HG02763 (cell line): ENCODE measurements around the gene SORCS2.

Experiments used
- ATAC-seq: cut with Tn5 transposase; IDR thresholded peaks from one replicate; pipeline ENCODE4 v1.9.1; 2021; ENCODE audit warnings: mild to moderate bottlenecking, moderate library complexity; ENCODE audit not compliant: unreplicated experiment

The SORCS2 gene

DNA sequence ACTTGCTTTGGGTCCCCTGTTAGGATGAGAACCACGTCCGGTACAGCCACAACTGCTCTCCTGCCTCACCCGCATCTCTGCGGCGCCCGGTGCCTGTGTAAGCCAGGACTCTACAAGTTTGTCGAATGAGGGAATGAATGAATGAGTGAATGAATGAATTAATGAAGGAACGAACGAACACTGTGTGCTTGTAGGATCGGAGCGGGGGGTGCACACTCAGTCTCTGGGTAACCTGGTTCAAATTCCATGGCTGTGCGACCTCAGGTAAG is 443.8 kb downstream of the SORCS2 start:
- no peak for ATAC-seq

DNA sequence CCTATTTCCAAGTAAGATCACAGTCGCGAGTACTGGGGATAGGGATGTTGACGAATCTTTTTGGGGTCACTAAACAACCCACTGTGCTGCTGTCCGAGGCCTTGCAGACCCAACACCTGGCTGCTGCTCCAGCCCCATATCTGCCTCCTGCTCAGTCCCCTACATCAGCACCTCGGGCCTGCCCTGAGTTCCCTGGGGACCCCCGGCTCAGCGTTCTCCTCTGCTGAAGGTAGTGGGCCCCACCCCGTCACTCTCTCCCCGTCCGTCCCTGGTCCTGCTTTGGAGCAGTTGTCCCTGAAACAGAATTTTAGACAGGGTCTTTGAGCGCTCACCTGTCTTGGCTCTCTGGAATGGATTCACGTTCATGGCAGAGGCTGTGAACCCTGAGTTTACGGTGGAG is 444.8 kb downstream of the SORCS2 start:
- no peak for ATAC-seq

GRCh38 chr4:7637971-7638370 is 445.6 kb downstream of the SORCS2 start:
- ATAC-seq: no peak

DNA sequence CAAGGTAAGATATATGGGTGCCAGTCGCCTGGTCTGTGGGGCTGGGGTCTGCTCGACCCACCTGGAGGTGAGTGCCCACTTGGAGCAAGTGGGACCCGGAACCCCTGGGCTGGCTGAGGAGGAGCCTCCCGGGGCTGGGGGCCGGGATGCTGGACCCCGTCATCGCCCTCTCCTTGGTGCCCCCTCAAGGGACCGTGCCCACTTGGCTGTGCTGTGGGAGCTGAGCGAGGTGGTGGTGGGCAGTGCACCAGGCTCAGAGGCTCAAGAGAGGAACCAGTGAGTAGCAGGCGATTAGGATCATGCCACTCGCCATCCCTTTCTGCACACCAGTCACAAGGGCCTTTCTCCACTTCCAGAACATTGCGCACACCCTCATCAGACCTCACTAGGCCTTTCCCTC is 446.2 kb downstream of the SORCS2 start:
- no peak for ATAC-seq

GRCh38 chr4:7638984-7639789 is 446.8 kb downstream of the SORCS2 start:
- ATAC-seq: no peak

DNA sequence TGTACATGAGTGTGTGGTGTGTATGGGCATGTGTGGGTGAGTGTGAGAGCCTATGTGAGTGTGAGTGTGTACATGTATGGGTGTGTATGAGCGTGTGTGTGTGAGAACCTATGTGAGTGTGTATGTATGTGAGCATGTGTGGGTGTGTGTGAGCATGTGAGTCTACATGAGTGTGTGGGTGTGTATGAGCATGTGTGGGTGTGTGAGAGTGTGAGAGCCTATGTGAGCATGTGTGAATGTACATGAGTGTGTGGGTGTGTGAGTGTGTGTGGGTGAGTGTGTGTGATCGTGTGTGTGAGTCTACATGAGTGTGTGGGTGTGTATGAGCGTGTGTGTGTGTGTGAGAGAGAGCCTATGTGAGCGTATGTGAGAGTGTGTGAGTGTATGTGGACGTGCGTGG is 447.8 kb downstream of the SORCS2 start:
- no peak for ATAC-seq

GRCh38 chr4:7641712-7642111 is 449.4 kb downstream of the SORCS2 start:
- no peak for ATAC-seq

DNA sequence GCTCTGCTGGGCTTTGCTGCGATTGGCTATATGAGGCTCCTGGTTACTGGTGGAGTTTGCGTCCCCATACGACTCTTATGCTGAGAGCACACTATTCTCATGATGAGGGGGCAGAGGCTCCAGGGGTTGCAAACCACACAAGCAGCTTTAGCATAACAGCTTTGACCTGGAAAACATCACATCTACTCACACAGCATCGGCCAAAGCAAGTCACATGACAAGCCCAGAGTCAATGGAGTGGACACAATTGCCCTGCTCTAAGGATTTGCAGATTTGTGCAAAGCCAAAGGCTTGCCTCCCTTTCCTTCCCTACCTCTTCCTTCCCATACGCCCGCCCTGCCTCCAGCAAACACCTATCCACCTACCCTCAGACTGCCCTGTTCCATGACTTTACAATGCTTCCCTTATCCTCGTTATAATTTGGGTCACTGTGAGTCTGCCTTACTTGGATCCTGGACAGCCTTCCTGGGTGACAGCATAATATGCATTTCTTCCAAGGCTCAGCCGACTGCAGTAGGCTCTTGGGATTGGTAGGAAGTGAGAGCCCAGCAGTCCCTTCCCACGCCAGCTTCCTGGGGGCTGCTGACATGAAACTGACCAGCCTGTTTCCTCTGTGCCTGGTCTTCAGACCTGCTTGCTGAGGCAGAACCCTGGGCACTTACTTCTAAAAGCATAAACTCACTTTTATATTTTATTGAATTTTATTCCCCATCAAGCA is 450.6 kb downstream of the SORCS2 start:
- ATAC-seq: no peak

GRCh38 chr4:7645158-7645557 is 452.8 kb downstream of the SORCS2 start:
- no peak for ATAC-seq

DNA sequence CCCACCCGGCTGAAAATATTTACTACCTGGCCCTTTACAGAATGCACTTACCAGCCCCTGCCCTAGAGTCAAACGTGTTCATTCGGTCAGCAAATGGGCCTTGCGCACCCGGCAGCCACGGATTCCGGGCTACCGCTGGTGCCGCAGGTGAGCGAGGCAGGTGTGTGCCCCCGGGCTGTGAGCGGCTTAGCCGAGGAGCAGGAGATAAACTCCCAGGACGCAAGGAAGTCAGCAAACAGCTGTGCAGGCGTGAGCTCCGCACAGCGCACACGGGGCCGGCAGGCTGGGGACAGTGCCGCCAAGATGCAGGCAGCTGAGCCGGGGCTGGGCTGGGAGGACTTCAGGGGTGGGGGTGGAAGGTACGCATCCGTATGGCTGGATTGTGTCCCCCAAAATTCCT is 453.6 kb downstream of the SORCS2 start:
- no peak for ATAC-seq

DNA sequence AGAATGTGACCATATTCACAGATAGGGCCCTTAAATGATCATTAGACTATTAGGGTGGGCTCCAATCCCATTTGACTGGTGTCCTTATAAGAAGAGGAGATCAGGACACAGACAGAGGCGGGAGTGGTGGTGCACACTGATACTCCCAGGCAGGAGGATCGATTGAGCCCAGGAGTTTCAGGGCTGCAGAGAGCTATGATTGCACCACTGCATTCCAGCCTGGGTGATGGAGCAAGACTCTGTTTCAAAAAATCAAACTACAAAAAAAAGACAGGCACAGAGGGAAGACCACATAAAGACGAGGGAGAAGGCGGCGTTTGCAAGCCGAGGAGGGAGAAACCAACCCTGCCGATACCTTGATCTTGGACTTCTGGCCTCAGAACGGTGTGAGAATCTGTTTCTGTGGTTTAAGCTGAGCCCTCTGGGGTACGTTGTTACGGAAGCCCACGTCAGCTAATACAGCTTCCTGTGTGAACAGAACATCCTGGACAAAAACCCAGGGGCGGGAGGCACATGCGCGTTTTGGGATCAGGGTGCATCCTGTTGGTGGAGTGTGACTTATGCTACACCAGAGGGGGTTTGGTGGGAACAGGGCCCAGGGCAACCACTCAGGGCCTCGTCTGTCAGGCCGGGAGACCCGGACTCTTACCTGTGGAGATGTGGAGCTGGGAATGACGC is 454.2 kb downstream of the SORCS2 start:
- ATAC-seq: no peak

GRCh38 chr4:7647186-7647585 is 454.8 kb downstream of the SORCS2 start:
- ATAC-seq: no peak

- no peak for ATAC-seq
Observed at GRCh38 chr4:7647600-7648543, 455.5 kb downstream of the SORCS2 start.

- ATAC-seq: no peak
Observed at GRCh38 chr4:7648544-7649395, 456.4 kb downstream of the SORCS2 start.

DNA sequence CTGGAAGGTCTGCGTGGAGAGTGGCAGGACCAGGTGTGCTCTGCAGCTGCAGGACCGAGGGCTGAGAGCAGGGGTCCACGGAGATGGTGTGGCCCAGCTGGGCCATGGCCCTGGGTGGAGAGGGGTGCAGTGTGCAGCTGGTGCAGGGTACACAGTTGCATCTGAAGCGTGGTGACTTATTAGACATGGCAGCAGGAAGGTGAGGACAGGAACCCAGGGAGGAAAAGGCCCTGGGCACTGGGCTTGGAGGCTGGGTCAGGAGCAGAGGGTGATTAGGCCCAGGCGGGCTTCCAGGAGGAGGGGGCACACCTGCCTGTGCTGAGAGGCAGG is 457.0 kb downstream of the SORCS2 start:
- ATAC-seq: no peak

DNA sequence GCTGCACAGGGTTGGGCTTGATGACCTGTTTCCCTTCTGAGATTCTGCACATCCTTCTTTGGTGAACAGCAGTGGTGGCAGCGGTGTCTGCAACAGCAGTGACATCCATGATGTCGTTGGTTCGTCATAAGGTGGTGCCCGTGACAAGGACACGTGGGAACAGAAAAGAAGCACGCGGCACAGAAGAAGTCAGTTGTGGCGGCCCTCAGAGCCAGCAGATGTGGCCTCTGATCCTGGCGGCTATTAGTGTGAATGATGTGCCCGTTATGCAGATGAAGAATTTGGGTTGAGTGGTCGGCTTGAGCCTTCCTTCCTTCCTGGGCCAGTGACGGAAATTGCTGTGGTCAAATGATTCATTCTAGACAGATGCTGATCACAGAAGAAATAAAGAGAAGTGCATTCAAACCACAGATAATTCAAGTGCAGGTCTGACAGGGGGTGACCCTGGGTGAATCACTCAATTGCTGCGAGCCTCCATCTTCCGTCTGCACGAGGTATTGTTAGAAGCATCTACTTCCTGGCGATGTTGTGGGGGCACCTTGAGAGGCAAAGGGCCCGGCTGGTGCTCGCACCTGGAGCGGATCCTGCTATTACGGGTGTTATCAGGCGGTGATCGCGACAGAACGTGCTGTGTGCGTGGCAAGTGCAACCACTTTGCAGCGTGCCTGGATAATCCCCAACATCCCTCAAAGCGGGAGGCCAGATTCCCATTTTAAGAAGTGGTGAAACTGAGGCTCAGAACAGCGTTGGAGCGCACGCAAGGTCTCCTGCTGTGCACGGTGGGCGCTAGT is 457.6 kb downstream of the SORCS2 start:
- ATAC-seq: no peak

DNA sequence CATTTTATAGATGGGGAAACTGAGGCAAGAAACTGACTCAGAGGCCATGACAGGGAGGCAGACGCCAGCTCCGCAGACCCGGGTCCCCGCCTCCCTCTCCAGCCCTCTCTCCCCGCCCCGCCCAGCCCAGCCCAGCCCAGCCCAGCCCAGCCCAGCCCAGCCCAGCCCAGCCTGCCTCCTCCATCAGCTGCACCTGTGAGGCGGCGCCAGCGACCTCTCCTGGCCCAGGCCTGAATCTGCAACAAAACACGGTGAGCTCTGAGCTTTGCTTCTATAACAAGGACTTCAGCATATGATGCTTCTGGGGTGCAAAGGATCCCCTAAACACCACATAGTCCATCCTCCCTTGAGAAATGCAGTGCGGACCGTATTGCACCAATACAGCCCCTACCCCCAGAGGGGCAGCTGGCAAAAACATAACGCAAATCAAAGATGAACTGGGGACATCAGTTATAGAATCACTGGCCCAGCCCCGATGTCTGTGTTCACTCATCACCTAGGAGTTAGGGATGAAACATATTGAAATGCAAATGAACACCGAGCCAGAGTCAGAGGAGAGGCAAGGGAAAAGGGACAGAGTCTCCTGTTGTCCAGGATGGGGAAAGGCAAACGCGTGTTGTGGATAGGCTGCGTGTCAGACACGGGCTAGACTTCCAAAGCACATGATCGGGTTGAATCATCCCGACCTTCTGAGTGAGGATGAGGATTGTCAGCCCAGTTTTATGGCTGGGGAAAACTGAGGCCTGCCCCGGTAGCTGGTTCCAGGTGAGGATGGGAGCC is 458.5 kb downstream of the SORCS2 start:
- no peak for ATAC-seq

DNA sequence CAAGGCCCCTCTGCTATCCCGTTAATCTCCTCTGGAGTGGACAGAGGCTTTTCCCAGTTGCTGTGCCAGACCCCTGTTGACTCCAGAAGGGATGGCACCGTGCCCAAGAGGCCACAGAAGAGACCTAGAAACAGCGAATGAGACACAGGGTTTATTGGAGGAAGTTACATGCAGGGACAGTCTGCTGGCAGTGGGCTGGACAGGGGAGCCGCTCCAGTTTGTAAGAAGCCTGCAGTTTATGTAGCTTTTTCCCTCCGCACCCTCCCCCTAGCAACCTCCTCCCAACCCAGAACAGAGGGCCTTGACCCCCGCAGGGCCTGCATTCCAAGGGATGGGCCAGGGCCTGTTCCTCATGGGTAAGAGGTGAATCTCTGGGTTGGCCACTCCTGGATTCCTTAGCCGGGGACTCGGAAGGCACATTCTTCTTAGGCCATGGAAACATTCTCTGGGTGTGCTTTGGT is 459.2 kb downstream of the SORCS2 start:
- ATAC-seq: no peak

GRCh38 chr4:7652006-7652405 is 459.7 kb downstream of the SORCS2 start:
- ATAC-seq: no peak
